Aorta (tissue), 5 donors: ENCODE measurements around the gene ABCD2. TPM values are rescaled to one million over a fixed set of nuclear protein-coding genes. Genes with fewer than 3 reads are reported as not detected.
"Not testable (repeated sequence)": the region's sequence is repeated elsewhere in the genome, so short reads cannot be mapped to it uniquely, and the experiment has no call there.

Source experiments
- ATAC-seq: fragments of 200-7000 bp; cut with Tn5 transposase; one replicate; pipeline ENCODE4 v1.9.1; 2022; ENCODE audit warnings: moderate library complexity; ENCODE audit not compliant: low FRiP score
- DNase-seq, 2 donors: peaks; one replicate each; pipeline ENCODE4 v3.0.0-alpha.2; 2020
- H3K27ac ChIP-seq, 2 donors: one replicate each; pipeline ENCODE4 v1.5.1; 2013; ENCODE audit warnings: low read length in 2 of 2, mild to moderate bottlenecking in 2 of 2, moderate library complexity in 2 of 2, control low read depth in 1 of 2, inconsistent platforms in 1 of 2, low read depth in 1 of 2
- H3K27me3 ChIP-seq, 2 donors: one replicate each; pipeline ENCODE4 v1.6.1; 2013; ENCODE audit warnings: control low read depth in 1 of 2, low read length in 1 of 2, mild to moderate bottlenecking in 1 of 2, moderate library complexity in 1 of 2; ENCODE audit not compliant: insufficient read depth in 2 of 2, control insufficient read depth in 1 of 2
- H3K36me3 ChIP-seq, 2 donors: one replicate each; pipeline ENCODE4 v1.6.1; 2013; ENCODE audit warnings: control low read depth in 1 of 2, low read length in 1 of 2, mild to moderate bottlenecking in 1 of 2; ENCODE audit not compliant: insufficient read depth in 2 of 2, control insufficient read depth in 1 of 2
- H3K4me1 ChIP-seq, 2 donors: one replicate each; pipeline ENCODE4 v1.6.1; 2013; ENCODE audit warnings: low read length in 2 of 2, control low read depth in 1 of 2, mild to moderate bottlenecking in 1 of 2, moderate library complexity in 1 of 2; ENCODE audit not compliant: insufficient read depth in 2 of 2, control insufficient read depth in 1 of 2
- H3K4me3 ChIP-seq, 2 donors: one replicate each; pipeline ENCODE4 v1.5.1; 2013; ENCODE audit warnings: low read length in 2 of 2, control low read depth in 1 of 2, mild to moderate bottlenecking in 1 of 2
- H3K9me3 ChIP-seq: one replicate; pipeline ENCODE4 v1.6.1; 2013; ENCODE audit warnings: mild to moderate bottlenecking, low read length; ENCODE audit not compliant: control insufficient read depth
- WGBS, 2 donors: extraction: QIAGEN DNeasy Blood & Tissue Kit; methylation state at CpG; one replicate each; pipeline ENCODE4 v1.1.7; 2013; 5-methylcytosine and 5-hydroxymethylcytosine counted together
- intact Hi-C, 2 donors: fragments of 100-400 bp; cut with DNase I; formaldehyde crosslinking; loops; one replicate each; pipeline versions ENCODE4 v1.14.2 to v1.15.0; 2022
- polyA plus RNA-seq, 2 donors: library from polyadenylated mRNA; stranded (reverse); fragments of 200-250 nt; gene quantifications; one replicate each; pipeline ENCODE4 v1.2.3, GENCODE V29; 2013
- total RNA-seq, 2 donors: library from RNA; stranded (reverse); fragmentation: NEBNext Ultra II Directional; extraction: Animal tissue kit (Norgen Biotek cat#: 25700); gene quantifications; one replicate each; pipeline ENCODE4 v1.2.1, GENCODE V29; 2021
- donor health status: healthy with polysubstance abuse.
- donor health status: Bipolar disorder and iron deficiency.
- donor health status: DM: no; HTN: no; CAD: no.
- donor health status: DM: no; HTN: no; CAD: no.
- donor health status: DM: yes; HTN: yes; CAD: no.

Gene ABCD2
- total and polyA plus RNA-seq, 4 donors, result 0.03 to 0.75 (median 0.34) TPM

- Histone ChIP-seq H3K27ac (no peak overlapping the region), H3K4me1 (no peaks in the 10 kb centered on the region), H3K36me3 (no peaks in the 10 kb centered on the region), H3K9me3 (no peaks in the 10 kb centered on the region), H3K4me3 (no peak overlapping the region), H3K27me3 (no peaks in the 10 kb centered on the region)
- DNase-seq (no peak), ATAC-seq (no peak)
- intact Hi-C loops, result no loop called here
- WGBS, 2 donors, result 34 to 47% methylated on average over 3 of the region's 3 CpGs
Measured at GRCh38 chr12:39605996-39606395, 13.6 kb downstream of the ABCD2 start.

GRCh38 chr12:39605501-39605900 lies 14.1 kb downstream of the ABCD2 start:
- Histone ChIP-seq H3K36me3 (no peaks in the 10 kb centered on the region), H3K4me1 (no peaks in the 10 kb centered on the region), H3K9me3 (no peaks in the 10 kb centered on the region), H3K27me3 (no peaks in the 10 kb centered on the region), H3K27ac (no peak overlapping the region), H3K4me3 (no peak overlapping the region)
- DNase-seq (no peak), ATAC-seq (no peak)
- intact Hi-C loops, result no loop called here
- 94 to 98% methylated on average over 1 of the region's 1 CpG for WGBS, 2 donors

- intact Hi-C loops, result no loop called here
- Histone ChIP-seq H3K4me3 (no peak overlapping the region), H3K36me3 (no peaks in the 10 kb centered on the region), H3K9me3 (no peaks in the 10 kb centered on the region), H3K27me3 (no peaks in the 10 kb centered on the region), H3K4me1 (no peaks in the 10 kb centered on the region), H3K27ac (no peak overlapping the region)
- no peak for DNase-seq
- no peak for ATAC-seq
Measured at GRCh38 chr12:39603065-39603464, 16.5 kb downstream of the ABCD2 start.

- H3K27ac ChIP-seq, H3K36me3 ChIP-seq, DNase-seq, ATAC-seq, H3K4me3 ChIP-seq, H3K27me3 ChIP-seq, intact Hi-C loops, H3K9me3 ChIP-seq, H3K4me1 ChIP-seq: not testable (repeated sequence)
- WGBS, 2 donors, result 91% methylated on average over 3 of the region's 3 CpGs
Measured at GRCh38 chr12:39601951-39602350, 17.7 kb downstream of the ABCD2 start.

- ATAC-seq (no peak), DNase-seq (no peak)
- Histone ChIP-seq H3K4me3 (no peak overlapping the region), H3K4me1 (no peaks in the 10 kb centered on the region), H3K36me3 (no peaks in the 10 kb centered on the region), H3K27ac (no peak overlapping the region), H3K9me3 (no peaks in the 10 kb centered on the region), H3K27me3 (no peaks in the 10 kb centered on the region)
- intact Hi-C loops, result no loop called here
- WGBS, 2 donors, result 56 to 65% methylated on average over 2 of the region's 2 CpGs
Measured at GRCh38 chr12:39595928-39596327, 23.7 kb downstream of the ABCD2 start.

- Histone ChIP-seq H3K4me1 (no peaks in the 10 kb centered on the region), H3K27ac (no peak overlapping the region), H3K4me3 (no peak overlapping the region), H3K36me3 (no peaks in the 10 kb centered on the region), H3K27me3 (no peaks in the 10 kb centered on the region), H3K9me3 (no peaks in the 10 kb centered on the region)
- no peak for DNase-seq
- intact Hi-C loops, result no loop called here
- ATAC-seq, result no peak
Measured at GRCh38 chr12:39592295-39592694, 27.3 kb downstream of the ABCD2 start.

GRCh38 chr12:39588348-39588747 lies 31.3 kb downstream of the ABCD2 start:
- intact Hi-C loops, result no loop called here
- H3K4me3 ChIP-seq, result no peak overlapping the region
- no peak overlapping the region for H3K27ac ChIP-seq
- no peaks in the 10 kb centered on the region for H3K27me3 ChIP-seq
- H3K36me3 ChIP-seq, result no peaks in the 10 kb centered on the region
- no peaks in the 10 kb centered on the region for H3K9me3 ChIP-seq
- DNase-seq (no peak), ATAC-seq (no peak)
- WGBS, 2 donors, result 54 to 56% methylated on average over 9 of the region's 9 CpGs
- no peaks in the 10 kb centered on the region for H3K4me1 ChIP-seq

GRCh38 chr12:39587225-39587624 lies 32.4 kb downstream of the ABCD2 start:
- Histone ChIP-seq H3K9me3 (no peaks in the 10 kb centered on the region), H3K27me3 (no peaks in the 10 kb centered on the region), H3K27ac (no peak overlapping the region), H3K4me1 (no peaks in the 10 kb centered on the region), H3K4me3 (no peak overlapping the region), H3K36me3 (no peaks in the 10 kb centered on the region)
- intact Hi-C loops, result no loop called here
- 30 to 38% methylated on average over 3 of the region's 3 CpGs for WGBS, 2 donors
- ATAC-seq, result no peak
- DNase-seq, result no peak

GRCh38 chr12:39586816-39587215 lies 32.8 kb downstream of the ABCD2 start:
- ATAC-seq, result no peak
- 24 to 51% methylated on average over 1 of the region's 1 CpG for WGBS, 2 donors
- intact Hi-C loops, result no loop called here

More at GRCh38 chr12:39586816-39587215, 32.8 kb downstream of the ABCD2 start:
- Histone ChIP-seq H3K27ac (no peak overlapping the region), H3K27me3 (no peaks in the 10 kb centered on the region), H3K4me1 (no peaks in the 10 kb centered on the region), H3K36me3 (no peaks in the 10 kb centered on the region), H3K9me3 (no peaks in the 10 kb centered on the region), H3K4me3 (no peak overlapping the region)
- DNase-seq, result no peak
